Left lobe of liver (tissue), 2 donors: ENCODE measurements around the gene NAT9. TPM values are rescaled to one million over a fixed set of nuclear protein-coding genes. Genes with fewer than 3 reads are reported as not detected.

Source experiments
- ATAC-seq: fragments of 200-7000 bp; cut with Tn5 transposase; one replicate; pipeline ENCODE4 v1.9.1; 2020; ENCODE audit warnings: mild to moderate bottlenecking, moderate library complexity
- DNase-seq: peaks from one replicate; pipeline ENCODE4 v3.0.0-alpha.2; 2020; ENCODE audit warnings: low spot score
- total RNA-seq: library from RNA; stranded (reverse); gene quantifications from one replicate; pipeline ENCODE4 v1.2.1, GENCODE V29; 2021
- donor health status: DM: no; HTN: no; CAD: no; lungs with moderate emphysema.
- donor health status: DM: no; HTN: yes; CAD: no.

NAT9 gene
- total RNA-seq, 1 donor from 2014 or later, result 21.5 TPM

GRCh38 chr17:74806334-74806733 lies 30.2 kb upstream of the NAT9 start:
- DNase-seq (no peak), ATAC-seq (no peak)

DNA sequence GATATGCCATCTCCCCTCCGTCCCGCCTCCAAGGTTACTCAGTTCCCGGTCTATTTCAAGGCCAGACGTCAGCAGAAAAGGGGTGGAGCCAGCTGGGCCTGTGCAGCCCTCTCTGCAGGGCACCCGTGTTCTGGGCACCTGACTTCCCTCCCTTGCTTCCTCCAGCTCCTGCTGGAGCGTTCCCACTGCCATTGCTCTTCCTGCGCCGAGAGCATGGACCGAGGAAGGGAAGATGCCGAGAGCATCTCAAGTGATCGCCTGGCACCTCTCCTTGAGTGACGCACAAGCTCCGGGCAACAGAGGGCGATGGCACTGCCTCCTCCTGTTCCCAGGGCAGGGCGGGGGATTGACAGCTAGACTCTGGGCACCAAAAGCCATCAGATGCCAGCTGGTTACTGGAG lies 29.4 kb upstream of the NAT9 start:
- no peak for DNase-seq
- no peak for ATAC-seq

DNA sequence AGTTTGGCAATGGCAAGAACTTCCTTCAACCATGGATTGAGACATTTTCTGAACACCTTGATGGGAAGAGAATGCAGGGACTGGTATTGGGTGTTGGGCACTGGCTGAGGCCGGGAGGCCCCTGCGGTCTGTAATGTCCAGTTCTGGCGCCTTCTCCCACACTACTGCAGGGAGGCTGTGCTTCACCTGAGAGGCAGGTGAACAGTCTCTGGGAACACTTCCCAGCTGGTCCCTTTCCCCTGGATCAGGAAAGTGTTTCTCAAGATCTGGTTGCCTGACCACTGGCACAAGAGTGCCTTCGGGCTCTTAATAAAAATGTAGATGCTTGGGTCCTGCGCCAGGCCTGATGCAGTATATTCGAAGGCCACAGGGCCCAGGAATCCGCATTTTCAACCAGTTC lies 28.5 kb upstream of the NAT9 start:
- no peak for ATAC-seq
- DNase-seq, result no peak

DNA sequence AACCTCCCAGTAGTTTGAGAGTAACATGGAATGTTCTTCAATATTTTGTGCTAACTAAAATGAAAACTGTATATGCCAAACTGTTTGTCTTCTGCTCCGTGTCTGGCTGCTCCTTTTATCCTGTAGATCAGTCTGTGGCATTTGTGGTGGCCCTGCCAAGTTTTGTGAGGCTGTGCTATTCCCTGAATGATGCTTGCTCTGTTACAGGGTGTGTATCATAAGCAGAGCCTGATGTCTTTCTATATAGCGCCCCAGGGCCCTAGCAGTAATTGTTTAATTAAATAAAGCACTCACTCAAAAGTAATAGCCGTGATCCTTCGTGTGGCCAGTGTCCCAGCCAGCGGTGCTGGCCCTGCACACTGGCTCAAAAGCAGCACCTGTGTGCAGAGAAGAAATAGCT lies 27.8 kb upstream of the NAT9 start:
- DNase-seq (no peak), ATAC-seq (no peak)

DNA sequence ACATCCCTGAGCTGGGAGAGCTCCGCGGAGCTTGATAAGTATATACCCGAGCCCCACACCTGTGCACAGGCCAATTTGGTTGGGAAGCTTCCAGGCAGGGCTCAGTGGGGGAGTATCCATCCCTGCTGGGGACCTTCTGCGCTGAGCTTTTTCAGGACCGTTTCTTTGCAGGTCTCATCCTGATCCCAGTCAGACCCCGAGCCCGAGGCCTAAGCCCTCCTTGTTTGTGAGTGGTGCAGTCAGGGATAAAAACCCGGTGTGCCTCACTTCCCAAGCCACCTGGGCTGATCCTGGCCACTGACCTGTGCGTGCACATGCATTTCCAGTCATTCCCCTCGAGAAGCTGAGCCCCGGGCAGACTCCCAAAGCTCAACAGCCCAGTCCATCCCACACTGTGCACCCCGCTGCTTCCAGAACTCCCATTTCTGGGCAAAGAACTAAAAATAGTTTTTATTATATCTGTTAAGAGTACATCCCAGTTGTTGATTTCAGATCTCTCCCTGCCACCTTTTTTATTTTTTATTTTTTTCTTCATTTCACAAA lies 27.3 kb upstream of the NAT9 start:
- DNase-seq (no peak), ATAC-seq (no peak)

- no peak for ATAC-seq
- DNase-seq, result no peak
Observed at GRCh38 chr17:74801896-74802295, 25.8 kb upstream of the NAT9 start.

GRCh38 chr17:74800531-74800930 lies 24.4 kb upstream of the NAT9 start:
- ATAC-seq (no peak), DNase-seq (no peak)

DNA sequence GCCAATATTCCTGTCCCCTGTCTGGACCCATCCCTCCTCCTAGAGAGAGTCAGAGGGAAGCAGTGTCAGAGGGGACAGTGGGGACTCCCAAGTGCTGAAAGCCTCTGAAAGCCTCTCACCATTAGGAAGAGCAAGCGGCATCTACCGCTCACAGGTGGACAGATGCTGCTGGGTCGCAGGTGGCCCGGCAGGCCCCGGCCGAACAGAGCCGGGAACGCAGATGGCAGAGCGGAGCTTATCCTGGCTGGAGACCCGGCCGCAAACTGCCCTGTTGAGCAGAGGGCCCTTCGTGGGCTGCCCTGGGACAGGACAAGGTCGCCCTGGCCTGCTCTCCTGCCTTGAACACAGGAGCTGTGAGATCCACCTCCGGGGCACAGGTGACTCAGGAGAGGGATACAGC lies 23.0 kb upstream of the NAT9 start:
- ATAC-seq (no peak), DNase-seq (no peak)

- no peak for ATAC-seq
- no peak for DNase-seq
Observed at GRCh38 chr17:74798239-74798707, 22.1 kb upstream of the NAT9 start.

- DNase-seq (no peak), ATAC-seq (no peak)
Observed at GRCh38 chr17:74797824-74798223, 21.7 kb upstream of the NAT9 start.

- no peak for DNase-seq
Observed at GRCh38 chr17:74796866-74797265, 20.7 kb upstream of the NAT9 start.

DNA sequence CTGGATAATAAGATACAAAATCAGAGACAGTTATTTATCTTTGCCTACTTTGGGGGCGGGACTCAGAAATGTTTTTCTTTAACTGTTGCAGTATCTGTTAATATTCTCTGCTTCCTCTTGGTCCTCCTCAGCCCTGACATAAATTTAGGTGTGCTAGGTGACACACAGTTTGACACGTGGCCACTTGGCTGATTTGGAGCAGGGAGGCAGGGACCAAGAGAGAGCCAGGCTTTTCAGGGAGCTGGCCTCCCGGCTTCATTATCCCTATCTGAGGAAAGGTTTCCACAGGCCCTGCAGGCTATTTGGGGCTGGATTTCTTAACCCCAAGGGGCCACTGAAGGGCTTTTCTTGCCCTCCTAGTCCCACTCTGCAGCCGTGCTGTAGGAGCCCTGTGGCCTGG lies 20.1 kb upstream of the NAT9 start:
- ATAC-seq (no peak), DNase-seq (no peak)

More at GRCh38 chr17:74796866-74797265, 20.7 kb upstream of the NAT9 start:
- ATAC-seq, result no peak

- DNase-seq (no peak), ATAC-seq (no peak)
Observed at GRCh38 chr17:74795327-74796020, 19.3 kb upstream of the NAT9 start.

DNA sequence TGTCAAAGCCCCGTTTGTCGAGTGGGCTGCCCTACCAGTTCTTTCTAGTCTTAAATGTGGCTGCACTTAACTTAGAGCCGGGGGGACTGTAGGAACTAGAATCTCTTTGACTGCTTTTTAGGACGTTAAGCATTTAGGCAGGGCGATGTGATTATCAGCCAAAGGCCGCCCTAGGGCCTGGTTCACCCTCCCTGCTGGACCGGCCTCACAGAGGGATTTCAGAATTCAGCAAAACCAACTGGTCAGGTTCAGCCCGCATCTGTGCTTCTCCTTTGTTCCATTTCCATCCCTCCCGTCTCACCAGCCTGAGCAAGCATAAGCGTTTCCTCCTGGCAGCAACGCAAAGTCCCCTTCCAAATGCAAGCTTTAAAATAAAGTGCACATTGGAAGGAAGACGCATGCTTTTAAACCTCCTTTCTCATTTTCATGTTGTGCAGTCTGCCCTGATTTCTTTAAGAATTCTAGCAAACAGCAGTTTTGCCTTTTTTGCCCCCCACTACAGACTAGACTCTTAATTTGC lies 16.5 kb upstream of the NAT9 start:
- ATAC-seq, result no peak
- no peak for DNase-seq

GRCh38 chr17:74790161-74791058 lies 14.3 kb upstream of the NAT9 start:
- DNase-seq (no peak), ATAC-seq (no peak)

GRCh38 chr17:74786431-74787055 lies 10.4 kb upstream of the NAT9 start:
- DNase-seq (no peak), ATAC-seq (no peak)

DNA sequence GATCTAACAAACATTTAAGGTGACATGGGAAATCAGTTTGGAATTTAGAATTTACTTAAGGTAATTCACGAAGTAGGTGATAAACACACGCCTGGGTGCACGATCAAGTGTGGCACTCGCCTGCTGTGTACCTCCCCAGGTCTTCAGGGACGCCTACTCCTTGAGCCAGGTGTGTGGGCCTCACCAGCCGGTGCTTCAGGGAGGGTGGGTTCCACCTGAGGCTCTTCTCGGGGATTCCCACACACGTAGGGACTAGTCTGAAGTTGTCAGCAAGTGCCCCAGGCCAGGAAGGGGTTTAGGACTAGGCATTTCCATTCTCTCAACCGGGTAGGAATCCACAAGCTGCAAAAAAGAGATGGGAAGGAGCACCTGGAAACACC lies 9.8 kb upstream of the NAT9 start:
- DNase-seq, result no peak
- no peak for ATAC-seq

GRCh38 chr17:74785096-74785980 lies 9.2 kb upstream of the NAT9 start:
- ATAC-seq (no peak), DNase-seq (no peak)

- DNase-seq (no peak), ATAC-seq (no peak)
Observed at GRCh38 chr17:74784125-74784810, 8.1 kb upstream of the NAT9 start.

- DNase-seq (no peak), ATAC-seq (no peak)
Observed at GRCh38 chr17:74782571-74782970, 6.4 kb upstream of the NAT9 start.
